H1 (cell line): Measurements from ENCODE around the gene AP1S3. TPM values are rescaled to one million over a fixed set of nuclear protein-coding genes. Genes with fewer than 3 reads are reported as not detected.

Experiments used
- CTCF ChIA-PET: fragments of 300-600 bp; sonication (Branson Sonifier 250); formaldehyde crosslinking; loops from one replicate; lab custom pipeline; 2021; ENCODE audit not compliant: partially characterized antibody; lab: Charles Lee
- POLR2A ChIA-PET: fragments of 300-600 bp; sonication (Branson Sonifier 250); formaldehyde crosslinking; loops from one replicate; lab custom pipeline; 2021; ENCODE audit warnings: inconsistent platforms; ENCODE audit not compliant: partially characterized antibody; lab: Charles Lee
- DNase-seq, 2 experiments: peaks; one replicate each; pipeline versions ENCODE4 v3.0.0 to v3.0.0-alpha.2; 2010 to 2022; ENCODE audit warnings: low spot score in 2 of 2, low read depth in 1 of 2, mixed read lengths in 1 of 2
- FAIRE-seq: peaks from 2 replicates; lab custom pipeline; 2011; peaks lifted over from hg19 to GRCh38; lab: Jason Lieb, UNC
- H2AFZ ChIP-seq: 2 replicates; pipeline ENCODE4 v1.8.1; 2012; ENCODE audit warnings: low read length, inconsistent platforms
- H2AK5ac ChIP-seq: 2 replicates; pipeline ENCODE4 v1.6.1; 2013; ENCODE audit warnings: low read depth, low read length
- H2BK120ac ChIP-seq: replicated peaks from 2 replicates; pipeline ENCODE3; 2013; ENCODE audit warnings: low read depth, low read length, inconsistent platforms
- H2BK12ac ChIP-seq: 2 replicates; pipeline ENCODE4 v1.6.1; 2013; ENCODE audit warnings: low read depth, low read length
- H2BK15ac ChIP-seq: 2 replicates; pipeline ENCODE4 v1.6.1; 2013; ENCODE audit warnings: low read length
- H2BK20ac ChIP-seq: 2 replicates; pipeline ENCODE4 v1.6.1; 2013; ENCODE audit warnings: low read length
- H2BK5ac ChIP-seq: 2 replicates; pipeline ENCODE4 v1.6.1; 2013; ENCODE audit warnings: low read depth, low read length
- H3K14ac ChIP-seq: 2 replicates; pipeline ENCODE4 v1.6.1; 2013; ENCODE audit warnings: inconsistent platforms; ENCODE audit not compliant: insufficient read length
- H3K18ac ChIP-seq: 2 replicates; pipeline ENCODE4 v1.6.1; 2013; ENCODE audit warnings: low read length; ENCODE audit errors: extremely low read depth
- H3K23ac ChIP-seq: 2 replicates; pipeline ENCODE4 v1.6.1; 2013; ENCODE audit warnings: inconsistent platforms; ENCODE audit not compliant: insufficient read length
- H3K23me2 ChIP-seq: 2 replicates; pipeline ENCODE4 v1.6.1; 2013; ENCODE audit warnings: low read depth, low read length
- H3K27ac ChIP-seq: 2 replicates; pipeline ENCODE4 v1.6.1; 2011; ENCODE audit warnings: low read depth, low read length, inconsistent platforms
- H3K27me3 ChIP-seq, 4 experiments: replicated peaks in 1 of 4; 1 replicate in 1 of 4; 2 replicates in 3 of 4; pipeline versions ENCODE4 v1.6.1 to v1.8.1; 2011 to 2013; ENCODE audit warnings: low read length in 3 of 4, mild to moderate bottlenecking in 3 of 4, inconsistent platforms in 2 of 4, mixed read lengths in 2 of 4, moderate library complexity in 1 of 4; ENCODE audit not compliant: control insufficient read depth in 3 of 4, insufficient read depth in 3 of 4; ENCODE audit errors: extremely low read depth in 1 of 4
- H3K36me3 ChIP-seq, 4 experiments: 2 replicates each; pipeline versions ENCODE4 v1.6.1 to v1.8.1; 2011 to 2013; ENCODE audit warnings: mild to moderate bottlenecking in 4 of 4, low read length in 3 of 4, moderate library complexity in 2 of 4, control low read depth in 1 of 4, inconsistent platforms in 1 of 4; ENCODE audit not compliant: insufficient read depth in 4 of 4, control insufficient read depth in 2 of 4
- H3K4ac ChIP-seq: replicated peaks from 2 replicates; pipeline ENCODE3; 2013; ENCODE audit warnings: low read length, low read depth, mixed read lengths, inconsistent platforms; ENCODE audit not compliant: insufficient read length
- H3K4me1 ChIP-seq, 4 experiments: replicated peaks in 1 of 4; 1 replicate in 1 of 4; 2 replicates in 3 of 4; pipeline versions ENCODE4 v1.6.1 to v1.8.1; 2011 to 2013; ENCODE audit warnings: low read length in 3 of 4, inconsistent platforms in 2 of 4, mixed read lengths in 1 of 4; ENCODE audit not compliant: insufficient read depth in 4 of 4, control insufficient read depth in 3 of 4
- H3K4me2 ChIP-seq, 2 experiments: 2 replicates each; pipeline versions ENCODE4 v1.6.1 to v1.8.1; 2011 to 2013; ENCODE audit warnings: low read depth in 2 of 2, low read length in 2 of 2, control low read depth in 1 of 2, inconsistent platforms in 1 of 2, mild to moderate bottlenecking in 1 of 2; ENCODE audit not compliant: insufficient read depth in 1 of 2
- H3K4me3 ChIP-seq, 4 experiments: fragments of 200-600, 300-600 bp in 1 of 4; sonication (generic), shearing (Covaris generic), sonication (Bioruptor Twin) in 1 of 4; 2 replicates each; pipeline versions ENCODE4 v1.5.1 to v1.8.1; 2011 to 2016; ENCODE audit warnings: low read length in 4 of 4, low read depth in 3 of 4, control low read depth in 2 of 4, inconsistent platforms in 2 of 4, mild to moderate bottlenecking in 2 of 4, mixed read lengths in 1 of 4, moderate library complexity in 1 of 4; ENCODE audit not compliant: insufficient read depth in 2 of 4; ENCODE audit errors: extremely low read depth in 1 of 4
- H3K56ac ChIP-seq: replicated peaks from 2 replicates; pipeline ENCODE3; 2013; ENCODE audit warnings: low read depth, mild to moderate bottlenecking, mixed read lengths, low read length, inconsistent platforms; ENCODE audit not compliant: insufficient read length
- H3K79me1 ChIP-seq: 2 replicates; pipeline ENCODE4 v1.6.1; 2013; ENCODE audit warnings: low read depth, low read length, control low read depth
- H3K79me2 ChIP-seq, 2 experiments: 2 replicates each; pipeline versions ENCODE4 v1.6.1 to v1.8.1; 2012 to 2013; ENCODE audit warnings: low read length in 2 of 2, mild to moderate bottlenecking in 2 of 2, inconsistent platforms in 1 of 2; ENCODE audit not compliant: insufficient read depth in 2 of 2, control insufficient read depth in 1 of 2
- H3K9ac ChIP-seq, 4 experiments: replicated peaks in 1 of 4; 1 replicate in 1 of 4; 2 replicates in 3 of 4; pipeline versions ENCODE4 v1.6.1 to v1.8.1; 2011 to 2013; ENCODE audit warnings: low read depth in 3 of 4, low read length in 3 of 4, control low read depth in 2 of 4, mild to moderate bottlenecking in 2 of 4, moderate library complexity in 2 of 4, inconsistent platforms in 1 of 4; ENCODE audit errors: extremely low read depth in 1 of 4
- H3K9me3 ChIP-seq, 2 experiments: 2 replicates each; pipeline versions ENCODE4 v1.6.1 to v1.8.1; 2012 to 2013; ENCODE audit warnings: mild to moderate bottlenecking in 2 of 2, moderate library complexity in 2 of 2, control low read depth in 1 of 2, inconsistent platforms in 1 of 2, low read depth in 1 of 2, low read length in 1 of 2, mixed read lengths in 1 of 2; ENCODE audit not compliant: insufficient read depth in 2 of 2
- H4K20me1 ChIP-seq, 2 experiments: replicated peaks in 1 of 2; 2 replicates each; pipeline versions ENCODE3 to v1.8.1; 2011 to 2013; ENCODE audit warnings: inconsistent platforms in 2 of 2, low read length in 2 of 2, mild to moderate bottlenecking in 1 of 2; ENCODE audit not compliant: insufficient read depth in 2 of 2, control insufficient read depth in 1 of 2
- H4K5ac ChIP-seq: 2 replicates; pipeline ENCODE4 v1.6.1; 2013; ENCODE audit warnings: low read length, low read depth, mixed read lengths, inconsistent platforms; ENCODE audit not compliant: insufficient read length
- H4K8ac ChIP-seq: 2 replicates; pipeline ENCODE4 v1.8.0; 2013; ENCODE audit warnings: mild to moderate bottlenecking, moderate library complexity, low read length, inconsistent platforms; ENCODE audit not compliant: insufficient read depth; ENCODE audit errors: extremely low read depth
- H4K91ac ChIP-seq: replicated peaks from 2 replicates; pipeline ENCODE3; 2013; ENCODE audit warnings: low read length, mixed read lengths, inconsistent platforms; ENCODE audit not compliant: insufficient read length
- SIX5 ChIP-seq: IDR thresholded peaks from 2 replicates; pipeline ENCODE4 v1.6.1; 2011; ENCODE audit warnings: mild to moderate bottlenecking, low read depth, low read length
- TAF7 ChIP-seq: optimal IDR thresholded peaks from 2 replicates; pipeline ENCODE3; 2011; ENCODE audit warnings: low read depth, mild to moderate bottlenecking, inconsistent platforms, low read length, moderate library complexity, borderline replicate concordance
- WGBS, 2 experiments: shearing (Covaris generic) in 1 of 2; methylation state at CpG; one replicate each; pipeline versions ENCODE4 v1.1.6 to v1.1.7; 2013 to 2015; ENCODE audit warnings: low lambda C conversion rate in 2 of 2, mixed read lengths in 2 of 2, inconsistent platforms in 1 of 2, low coverage in 1 of 2, missing lambda C conversion rate in 1 of 2; ENCODE audit not compliant: insufficient replicate concordance in 2 of 2, insufficient coverage in 1 of 2, insufficient read length in 1 of 2; ENCODE audit errors: extremely low coverage in 1 of 2, missing lambda C conversion rate in 1 of 2; 5-methylcytosine and 5-hydroxymethylcytosine counted together
- polyA plus RNA-seq, 7 experiments: library from polyadenylated mRNA; depleted of rRNA in 3 of 7; stranded (reverse) in 5 of 7; unstranded in 2 of 7; fragments of >200 nt in 5 of 7; fragments of 200-250 nt in 2 of 7; gene quantifications; 1 replicate in 5 of 7; 2 replicates in 1 of 7; 4 replicates in 1 of 7; pipeline versions ENCODE4 v1.2.1 to v1.2.3, GENCODE V29; 2011 to 2013; ENCODE audit warnings: missing spikeins in 2 of 7, mixed read lengths in 2 of 7
- total RNA-seq: library from RNA; stranded (reverse); fragmentation: NEBNext Ultra II Directional; extraction: Animal tissue kit (Norgen Biotek cat#: 25700); gene quantifications from 2 replicates; pipeline ENCODE4 v1.2.1, GENCODE V29; 2021

The AP1S3 gene
- total and polyA plus RNA-seq, 2 of the 8 experiments (the other 6 are each of a cell fraction or from before 2014, with no cell fraction given) = 3.9 to 20.2 TPM

GRCh38 chr2:223854741-223855140 is 17.4 kb upstream of the AP1S3 start:
- FAIRE-seq (no peak), DNase-seq (no peak)
- no peaks in the 10 kb centered on the region for H3K27me3 ChIP-seq
- no peak overlapping the region for H3K4me2 ChIP-seq
- H3K27ac ChIP-seq = no peak overlapping the region
- TF ChIP-seq SIX5 (no peak), TAF7 (no peak)
- ChIA-PET POLR2A (no interaction called here), CTCF (no interaction called here)
- H3K4me3 ChIP-seq = no peak overlapping the region
- peaks cover 0 to 5% (median 0%) of the 10 kb centered on the region in 4 experiments; a peak in 1 of 7 replicates for H3K4me1 ChIP-seq
- no peak overlapping the region for H4K8ac ChIP-seq
- WGBS, 2 experiments = 73% methylated on average over 2 of the region's 2 CpGs; no CpG with 5 or more reads in 1 of the 2 experiments
- no peak overlapping the region for H2BK5ac ChIP-seq
- H3K23ac ChIP-seq = no peak overlapping the region
- H4K20me1 ChIP-seq = peaks cover 0 to 1% of the 10 kb centered on the region in 2 experiments
- no peaks in the 10 kb centered on the region for H3K79me1 ChIP-seq
- no peak overlapping the region for H3K14ac ChIP-seq
- no peak overlapping the region for H3K18ac ChIP-seq
- H3K4ac ChIP-seq = no peak overlapping the region
- H3K36me3 ChIP-seq = no peaks in the 10 kb centered on the region
- H2BK12ac ChIP-seq = no peak overlapping the region
- H3K79me2 ChIP-seq = no peaks in the 10 kb centered on the region
- no peaks in the 10 kb centered on the region for H3K23me2 ChIP-seq
- no peak overlapping the region for H2AFZ ChIP-seq
- no peak overlapping the region for H2BK120ac ChIP-seq
- no peak overlapping the region for H3K9ac ChIP-seq
- H3K9me3 ChIP-seq = no peaks in the 10 kb centered on the region
- no peak overlapping the region for H4K5ac ChIP-seq
- H2BK20ac ChIP-seq = no peak overlapping the region
- no peak overlapping the region for H3K56ac ChIP-seq
- H2BK15ac ChIP-seq = no peak overlapping the region
- no peak overlapping the region for H2AK5ac ChIP-seq
- no peak overlapping the region for H4K91ac ChIP-seq
